ENCODE data around the gene KRTAP8-1.

Gene KRTAP8-1, protein sequence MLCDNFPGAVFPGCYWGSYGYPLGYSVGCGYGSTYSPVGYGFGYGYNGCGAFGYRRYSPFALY

DNA sequence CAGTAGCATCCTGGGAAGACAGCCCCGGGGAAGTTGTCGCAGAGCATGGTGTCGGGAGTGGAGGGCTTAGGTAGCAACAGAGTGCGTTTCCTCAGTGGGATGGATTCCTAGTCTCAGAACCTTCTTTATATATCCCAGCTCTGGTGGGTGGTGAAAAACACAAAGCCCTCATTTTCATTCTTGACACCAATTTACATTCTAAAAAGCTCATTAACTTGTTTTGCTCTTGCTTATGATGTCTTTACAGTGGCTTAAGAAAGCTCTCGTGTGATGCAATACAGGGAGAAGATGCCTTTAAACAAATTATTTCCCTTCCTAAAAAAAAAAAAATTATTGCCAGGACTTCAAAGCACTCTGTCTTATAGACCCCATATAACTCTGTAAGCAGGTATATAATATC, at the start of gene KRTAP8-1:
Gene KRTAP8-1, minus strand, starts transcription at position 101 of the 400 bp plus-strand sequence. Its CDS starts 54 bp downstream, at position 47.
- no peak for DNase-seq

DNA sequence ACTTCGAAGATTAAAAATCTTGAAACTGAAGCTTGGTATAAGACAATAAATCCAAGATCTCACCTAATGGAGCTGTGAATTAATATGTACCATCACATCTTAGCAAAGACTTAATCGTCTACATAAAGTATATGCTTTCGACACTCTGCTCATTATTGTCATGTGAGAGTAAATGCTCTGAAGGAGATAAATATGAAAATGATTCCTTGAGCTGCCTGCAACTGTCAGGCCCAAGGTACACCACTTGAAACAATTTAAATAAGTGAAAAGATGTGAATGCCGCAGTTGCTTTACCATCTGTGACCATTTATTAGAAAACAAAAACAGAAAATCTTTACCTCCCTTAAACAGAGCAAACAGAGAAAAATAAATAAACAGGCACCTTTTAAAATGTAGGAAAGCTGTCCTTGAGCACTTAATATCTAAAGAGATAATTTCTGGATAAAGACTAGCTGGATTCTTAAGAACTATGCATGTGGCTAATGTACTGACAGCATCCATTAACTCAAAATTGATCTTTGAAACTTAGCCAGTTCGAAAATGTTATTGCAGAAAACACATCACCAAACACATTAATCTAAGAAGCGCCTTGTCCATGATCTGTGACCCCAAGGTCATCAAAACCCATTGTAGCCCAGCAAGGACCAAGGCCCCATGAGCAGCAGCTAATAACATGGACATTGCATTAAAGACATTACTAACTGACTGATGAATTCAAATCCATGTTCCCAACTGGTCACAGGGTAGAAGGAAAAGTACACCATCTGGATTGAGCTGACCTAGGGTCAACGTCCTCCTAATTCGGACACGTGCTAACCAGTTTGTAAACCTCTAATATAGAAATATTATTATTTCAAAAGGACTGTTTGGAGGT, 34.8 kb upstream of the KRTAP8-1 start:
- no peak for DNase-seq

DNA sequence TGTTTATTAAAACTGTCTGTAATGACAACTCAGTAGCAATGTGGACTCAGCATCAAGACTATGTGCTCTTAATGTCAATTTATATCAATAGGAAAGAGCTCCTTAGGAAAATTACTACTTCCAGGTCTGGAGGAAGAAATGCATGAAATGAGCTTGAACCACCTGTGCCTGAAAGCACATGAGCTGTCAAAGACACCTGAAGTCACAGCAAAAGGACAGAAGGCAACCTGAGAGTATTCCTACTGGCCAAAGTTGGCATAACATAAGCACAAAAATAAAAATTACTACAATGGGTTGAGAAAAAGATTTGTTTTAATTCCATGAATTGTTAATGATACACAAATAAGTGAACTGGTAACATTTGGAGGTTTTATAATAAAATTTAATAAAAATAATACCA, 29.9 kb upstream of the KRTAP8-1 start:
- DNase-seq: no peak

DNA sequence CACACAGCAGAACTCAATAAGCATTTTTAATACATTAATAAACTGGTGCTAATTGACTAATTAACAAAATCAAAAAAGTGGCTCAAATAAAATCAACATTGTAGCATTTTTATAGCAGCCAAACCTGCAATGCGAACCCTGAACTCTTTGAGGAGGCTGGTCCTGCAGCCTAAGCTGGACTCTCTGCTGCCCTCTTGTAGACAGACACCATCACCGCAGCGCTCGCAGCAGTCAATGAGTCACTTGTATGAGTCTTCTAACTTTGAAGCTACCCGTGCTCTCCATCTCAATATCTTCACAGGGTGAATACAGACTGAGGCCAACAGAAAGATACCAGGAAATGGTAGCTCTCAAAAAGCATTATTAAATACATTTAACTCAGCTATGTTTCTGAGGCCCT, 26.2 kb upstream of the KRTAP8-1 start:
- DNase-seq: no peak

DNA sequence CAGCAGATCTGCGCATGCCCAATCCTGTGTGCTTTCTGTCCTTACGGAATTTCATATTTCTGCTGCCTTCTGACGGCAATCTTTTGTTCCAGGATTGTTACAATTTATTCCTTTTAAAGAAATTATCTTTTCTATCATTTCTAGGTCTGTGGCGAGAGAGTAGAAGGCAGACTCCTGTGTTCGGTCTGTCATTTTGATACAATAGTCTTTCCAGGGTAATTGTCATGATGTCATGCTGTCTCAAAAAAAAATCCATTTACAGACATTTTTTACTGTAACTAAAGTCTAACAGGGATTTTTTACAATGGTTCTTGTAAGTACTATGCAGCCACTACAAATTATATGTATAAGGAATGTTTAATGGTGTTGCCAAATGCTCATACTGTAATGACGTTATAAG, 25.5 kb upstream of the KRTAP8-1 start:
- DNase-seq: no peak

DNA sequence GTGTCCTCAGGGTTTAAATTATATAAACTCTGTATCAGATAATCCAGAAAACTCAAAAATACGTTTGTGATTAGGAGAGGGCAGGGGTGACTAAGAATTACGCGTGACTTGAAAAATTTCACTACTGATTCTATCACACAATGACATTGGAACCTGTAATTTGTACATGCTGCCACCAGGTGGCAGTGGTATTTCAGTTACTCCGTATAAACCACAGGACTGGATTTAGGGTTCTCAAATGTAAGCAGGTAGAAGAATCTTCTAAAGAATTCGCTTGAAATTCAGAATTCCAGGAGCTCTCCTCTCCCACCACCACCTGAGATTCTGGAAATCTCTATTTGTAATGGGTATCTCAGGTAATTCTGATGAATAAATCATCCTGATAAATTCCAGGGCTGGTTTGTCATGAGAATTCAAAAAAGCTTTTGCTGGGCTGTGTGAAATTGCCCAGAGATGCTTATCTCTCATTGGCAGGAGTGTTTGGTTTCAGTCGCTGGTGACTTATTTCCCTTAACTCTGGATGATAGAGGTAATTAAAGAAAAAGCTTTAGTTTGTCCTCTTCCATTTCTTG, 18.2 kb upstream of the KRTAP8-1 start:
- no peak for DNase-seq

DNA sequence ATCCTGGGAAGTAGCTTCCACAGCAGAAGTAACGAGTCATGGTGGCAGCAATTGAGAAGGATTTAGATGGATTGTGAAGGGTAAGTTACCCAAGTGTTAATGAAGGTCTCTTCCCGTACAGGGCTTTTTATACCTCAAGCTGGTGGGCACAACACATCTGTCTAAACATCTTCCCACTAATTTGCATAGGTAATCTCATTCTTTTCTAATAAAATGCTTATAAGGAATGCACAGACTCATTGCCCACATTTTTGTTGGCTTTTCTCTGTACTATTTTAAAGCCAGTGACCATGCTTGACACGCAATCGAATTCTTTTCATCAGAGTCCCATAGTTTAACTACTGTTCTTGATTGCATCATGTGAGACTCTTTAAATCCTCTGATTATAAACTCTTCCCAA, 16.6 kb upstream of the KRTAP8-1 start, which contains the start of gene KRTAP7-1:
Gene KRTAP7-1, minus strand, starts transcription at position 101 of the 400 bp plus-strand sequence. Its CDS starts 61 bp downstream, at position 40.
- no peak for DNase-seq

DNA sequence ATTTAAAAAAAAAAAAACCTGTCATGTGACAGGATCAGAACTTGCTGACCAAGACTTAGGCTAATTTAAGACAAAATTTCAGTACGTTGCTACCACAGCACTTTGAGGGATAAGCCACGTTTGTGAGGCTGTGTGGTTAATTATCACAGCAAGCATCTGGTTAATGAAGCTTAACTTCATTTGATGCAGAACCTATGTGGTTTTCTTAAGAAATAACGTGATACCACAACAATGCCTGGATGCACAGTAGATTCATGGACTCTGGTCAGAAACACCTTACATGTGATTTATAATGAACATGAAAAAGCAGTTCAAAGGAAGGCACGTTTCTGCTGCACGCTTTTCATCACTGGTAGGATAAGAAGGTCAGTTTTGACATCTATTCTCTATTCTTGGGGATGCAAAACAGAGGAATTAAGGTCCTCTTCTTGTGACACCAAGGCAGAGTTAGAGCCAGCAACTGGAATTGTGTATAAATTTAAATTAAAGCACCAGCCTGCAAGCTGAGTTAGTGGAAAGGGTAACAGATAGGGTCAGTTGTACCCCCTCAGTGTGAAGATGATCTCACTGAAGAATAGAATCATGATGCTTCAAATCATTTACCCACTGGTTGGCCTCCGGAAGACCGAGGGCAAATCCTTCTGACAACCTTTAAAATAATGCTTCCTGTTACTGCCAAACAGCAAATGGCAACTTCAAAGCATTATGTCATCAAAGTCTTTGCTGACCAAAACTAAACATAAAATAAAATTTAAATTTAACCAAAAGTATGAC, 6.0 kb upstream of the KRTAP8-1 start:
- DNase-seq: no peak

DNA sequence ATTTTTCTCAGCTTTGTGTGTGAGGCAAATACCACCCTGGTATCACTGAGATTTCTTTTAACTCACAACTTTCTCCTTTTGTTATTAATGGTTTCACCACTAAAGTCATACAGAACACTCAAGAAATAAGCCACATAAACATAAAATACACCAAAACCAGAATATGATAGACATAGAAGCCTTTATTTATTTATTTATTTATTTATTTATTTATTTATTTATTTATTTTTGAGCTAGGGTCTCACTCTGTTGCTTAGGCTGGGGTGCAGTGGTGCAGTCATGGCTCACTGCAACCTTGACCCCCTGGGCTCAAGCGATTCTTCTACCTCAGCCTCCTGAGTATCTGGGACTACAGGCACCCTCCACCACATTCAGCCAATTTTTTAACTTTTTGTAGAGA, 12.5 kb downstream of the KRTAP8-1 start:
- DNase-seq: no peak

DNA sequence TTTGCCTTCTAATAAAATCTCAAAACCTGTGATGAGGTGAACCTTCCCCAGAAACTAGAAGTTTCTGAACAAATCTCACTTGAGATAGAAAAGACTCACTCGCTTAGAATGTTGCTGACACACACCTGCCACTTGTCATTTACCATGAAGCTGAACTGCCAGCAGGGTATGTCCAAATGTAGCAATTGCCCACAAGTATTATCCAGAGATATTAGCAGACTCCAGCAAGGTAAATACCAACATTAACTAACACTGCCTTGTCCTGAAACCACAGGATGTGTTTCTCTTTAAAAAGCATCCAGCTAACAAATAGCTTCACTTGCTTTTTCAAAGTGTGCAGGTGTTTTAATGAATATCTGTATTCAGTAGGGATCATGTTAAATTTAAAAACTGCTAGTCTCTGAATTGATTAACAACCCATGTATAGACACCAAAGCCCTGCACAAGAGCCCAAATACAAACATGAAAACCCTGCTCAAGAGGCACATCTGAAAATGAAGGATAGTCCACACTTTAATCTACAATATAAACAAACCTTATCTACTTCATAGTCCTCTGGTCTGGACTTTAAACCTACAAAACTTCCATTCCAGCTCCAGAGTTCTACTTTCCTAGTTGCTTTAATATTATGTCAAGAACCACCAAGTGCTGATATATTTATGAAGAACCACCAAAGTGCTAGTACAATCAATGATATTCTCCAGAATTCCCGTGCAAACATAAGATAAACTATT, 19.3 kb downstream of the KRTAP8-1 start:
- DNase-seq: no peak

DNA sequence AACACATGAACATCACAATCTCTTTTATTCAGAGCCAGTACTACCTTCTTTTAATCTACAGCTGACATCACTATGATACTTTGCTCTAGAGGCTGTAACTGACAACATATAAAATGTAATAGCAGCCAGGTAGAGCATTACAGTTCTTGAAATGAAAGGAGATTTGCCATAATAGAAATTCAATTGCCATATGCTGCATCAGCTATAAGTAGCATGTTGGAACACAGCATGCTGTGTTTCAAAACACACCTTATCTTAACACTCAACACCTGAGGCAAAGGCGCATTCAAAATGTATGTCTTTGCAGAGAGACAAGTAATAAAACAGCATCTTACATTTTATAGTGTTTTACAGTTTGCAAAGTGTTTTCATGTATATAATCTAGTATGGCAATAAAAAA, 33.8 kb downstream of the KRTAP8-1 start:
- no peak for DNase-seq

DNA sequence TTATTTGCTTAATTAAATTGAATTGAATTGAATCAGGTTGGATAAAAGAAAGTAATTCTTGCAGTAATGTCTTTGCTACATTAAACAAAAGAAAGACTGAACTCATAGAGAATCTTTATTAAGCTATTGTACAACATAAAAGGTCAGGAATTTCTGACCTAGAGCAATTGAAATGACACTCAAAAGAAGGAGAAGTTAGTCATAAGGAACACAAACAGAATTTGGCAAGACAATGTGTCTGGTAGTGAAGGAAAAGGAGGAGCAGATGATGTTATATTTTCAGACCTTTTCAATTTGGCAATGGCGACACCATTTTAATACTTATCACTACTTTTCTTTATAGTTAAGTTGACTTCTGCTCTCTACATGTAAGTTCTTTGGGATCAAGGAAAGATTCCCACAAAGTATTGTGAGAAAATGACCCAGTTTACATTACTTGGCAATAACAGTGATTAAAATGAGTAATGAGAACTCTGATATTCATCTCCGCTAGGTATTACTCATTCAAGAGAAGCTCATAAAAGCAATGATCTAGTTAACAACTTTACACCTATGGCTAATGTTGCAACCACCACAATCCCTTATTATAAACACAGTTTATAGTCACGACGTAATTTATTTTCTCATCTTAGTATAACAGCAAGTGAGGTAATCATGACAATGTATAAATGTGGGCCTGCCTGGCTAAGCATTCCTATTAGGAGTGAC, 43.2 kb downstream of the KRTAP8-1 start:
- DNase-seq: no peak
